Midbrain (tissue), 1 donor: ENCODE measurements around the gene FHIT.
"Not testable (repeated sequence)": the region's sequence is repeated elsewhere in the genome, so short reads cannot be mapped to it uniquely, and the experiment has no call there.

Experiments used
- DNase-seq: peaks from one replicate; lab custom pipeline; 2025; lab: John Stamatoyannopoulos, UW

Gene FHIT

GRCh38 chr3:60707452-60708020, 543.7 kb downstream of the FHIT start:
- no peak for DNase-seq

GRCh38 chr3:60703956-60704736, 547.1 kb downstream of the FHIT start:
- no peak for DNase-seq

GRCh38 chr3:60703008-60703407, 548.2 kb downstream of the FHIT start:
- no peak for DNase-seq

DNA sequence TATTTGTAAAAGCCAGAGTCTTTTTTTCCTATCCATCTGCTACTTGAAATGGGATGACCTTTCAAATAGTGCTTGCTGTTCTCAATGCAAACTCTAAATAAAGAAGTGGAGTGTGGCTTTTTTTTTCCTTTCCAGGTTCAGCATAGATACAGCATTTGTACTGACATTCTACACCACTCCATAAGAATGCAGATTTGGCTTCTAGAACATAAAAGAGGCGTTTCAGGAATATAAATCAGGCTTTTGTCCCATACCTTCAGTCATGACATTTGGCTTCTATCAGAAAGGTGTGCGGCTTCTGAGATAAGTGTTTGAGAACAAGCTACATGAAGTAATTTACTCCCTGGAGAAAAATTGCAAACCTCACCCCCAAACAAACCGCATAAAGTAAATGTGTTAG, 553.1 kb downstream of the FHIT start:
- DNase-seq = no peak

DNA sequence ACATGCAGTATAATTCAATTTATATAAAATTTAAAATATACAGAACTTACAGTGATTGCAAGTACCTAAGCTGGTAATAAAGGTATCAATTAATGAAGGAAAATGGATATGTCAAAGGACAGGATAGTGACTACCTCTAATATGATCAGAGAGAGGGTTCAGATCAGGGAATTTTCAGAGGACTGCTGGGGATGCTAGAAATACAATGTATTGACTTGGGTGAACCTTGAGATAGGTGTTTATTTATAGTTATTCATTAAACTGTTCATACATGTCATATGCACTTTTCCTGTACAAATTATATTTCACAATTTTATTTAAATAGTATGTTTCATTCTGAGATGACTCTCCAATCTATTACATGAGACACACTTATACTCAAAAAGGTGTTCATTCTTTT, 554.1 kb downstream of the FHIT start:
- DNase-seq = no peak

DNA sequence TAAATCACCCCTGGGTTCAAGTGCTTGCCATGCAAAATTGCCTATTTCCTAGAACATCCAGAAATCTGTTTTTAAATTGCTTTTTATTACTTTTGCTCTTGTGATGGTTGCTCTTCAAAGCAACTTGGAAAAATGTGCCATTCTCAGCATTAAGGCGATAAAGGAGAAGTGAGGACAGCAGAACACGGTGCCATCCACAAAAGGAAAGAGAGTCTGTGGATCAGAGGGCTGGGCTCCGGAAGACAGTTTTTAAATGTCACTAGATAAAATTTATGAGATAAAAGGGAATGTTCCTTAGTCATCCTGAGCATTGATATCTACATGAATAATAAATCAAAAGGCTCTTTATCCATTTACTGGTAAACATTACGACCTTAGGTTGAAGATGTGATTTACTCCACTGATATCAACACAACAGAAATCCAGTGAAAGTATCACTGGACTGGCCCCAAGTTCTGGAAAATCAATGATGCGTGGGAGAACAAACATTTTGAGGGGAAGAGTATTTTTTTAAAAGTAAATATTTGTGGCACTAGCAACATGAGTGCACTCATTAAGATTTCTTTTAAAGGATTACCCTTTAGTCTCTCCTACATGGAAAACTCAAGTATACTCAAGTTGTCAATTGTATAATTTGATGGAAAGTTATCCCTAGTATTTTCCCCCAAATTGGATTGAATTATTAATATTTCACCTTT, 554.7 kb downstream of the FHIT start:
- no peak for DNase-seq

DNA sequence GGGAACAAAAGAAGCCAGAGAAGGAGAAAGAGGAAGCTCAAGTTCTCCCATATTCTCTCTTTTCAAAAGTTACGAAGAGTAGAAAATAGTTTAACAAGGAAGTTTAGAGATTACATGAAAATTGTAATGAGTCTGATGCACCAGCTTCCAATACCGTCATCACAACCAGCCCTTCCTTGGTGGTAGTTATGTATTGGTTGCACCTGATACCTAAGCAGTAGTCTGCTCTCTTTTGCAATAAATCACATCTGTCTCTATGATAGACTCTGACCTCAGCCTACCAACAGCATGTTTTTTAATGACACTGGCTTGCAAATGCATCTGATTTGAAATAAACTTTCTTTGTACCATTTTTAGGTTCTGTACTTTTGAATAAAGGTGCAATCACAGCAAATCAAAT, 575.8 kb downstream of the FHIT start:
- no peak for DNase-seq

- no peak for DNase-seq
These were observed 576.4 kb downstream of the FHIT start for GRCh38 chr3:60674870-60675269.

DNA sequence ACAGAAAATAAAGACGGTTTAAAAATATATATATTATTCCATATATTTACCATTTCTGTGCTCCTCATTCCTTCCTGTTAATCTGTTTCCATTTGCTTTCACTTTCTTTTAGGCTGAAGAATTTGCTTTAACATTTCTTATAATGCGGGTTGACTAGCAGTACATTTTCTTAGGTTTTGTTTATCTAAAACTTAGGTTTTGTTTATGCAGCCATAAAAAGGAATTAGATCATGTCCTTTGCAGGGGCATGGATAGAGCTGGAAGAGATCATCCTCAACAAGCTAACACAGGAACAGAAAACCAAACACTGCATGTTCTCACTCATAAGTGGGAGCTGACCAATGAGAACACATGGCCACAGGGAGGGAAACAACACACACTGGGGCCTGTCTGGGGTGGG, 578.1 kb downstream of the FHIT start:
- DNase-seq = no peak

GRCh38 chr3:60672337-60672736, 578.9 kb downstream of the FHIT start:
- not testable (repeated sequence) for DNase-seq

GRCh38 chr3:60669636-60670035, 581.6 kb downstream of the FHIT start:
- no peak for DNase-seq

DNA sequence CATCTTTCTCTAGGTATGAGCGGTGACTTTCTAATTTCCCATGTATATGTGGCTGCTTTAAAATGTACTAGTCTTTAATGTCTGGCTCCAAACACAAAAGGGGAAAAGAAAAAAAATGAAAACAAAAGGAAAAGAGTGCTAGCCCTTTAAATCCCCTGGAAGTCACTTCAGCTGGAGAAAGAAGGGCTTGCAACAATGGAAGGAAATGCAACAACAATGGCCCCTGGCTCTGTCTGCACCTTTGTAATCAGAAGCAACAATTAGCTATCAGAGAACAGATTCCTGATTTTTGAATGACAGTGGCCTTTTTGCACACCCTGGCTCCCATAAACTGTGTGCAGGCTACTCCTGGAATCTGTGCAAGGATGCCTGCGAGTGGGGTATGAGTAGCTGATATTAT, 591.2 kb downstream of the FHIT start:
- DNase-seq = no peak

DNA sequence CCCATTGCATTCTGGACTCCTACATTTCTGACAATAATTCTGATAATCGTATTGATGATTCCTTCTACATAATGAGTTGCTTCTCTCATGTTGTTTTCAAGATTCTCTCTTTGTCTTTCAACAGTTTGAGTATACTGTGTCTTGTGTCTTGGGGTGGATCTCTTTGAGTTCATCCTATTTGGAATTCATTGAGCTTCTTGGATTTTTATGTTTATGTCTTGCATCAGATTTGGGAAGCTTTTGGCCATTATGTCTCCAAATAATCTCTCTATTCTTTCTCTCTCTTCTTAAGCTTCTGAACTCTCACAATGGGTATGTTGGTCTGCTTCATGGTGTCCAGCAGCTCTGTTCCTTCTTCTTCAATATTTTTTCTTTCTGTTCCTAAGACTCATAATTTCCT, 592.2 kb downstream of the FHIT start:
- DNase-seq = no peak

GRCh38 chr3:60657972-60658371, 593.3 kb downstream of the FHIT start:
- DNase-seq = no peak

- DNase-seq = no peak
These were observed 598.4 kb downstream of the FHIT start for GRCh38 chr3:60652829-60653228.

- DNase-seq = no peak
These were observed 599.5 kb downstream of the FHIT start for GRCh38 chr3:60651799-60652198.

DNA sequence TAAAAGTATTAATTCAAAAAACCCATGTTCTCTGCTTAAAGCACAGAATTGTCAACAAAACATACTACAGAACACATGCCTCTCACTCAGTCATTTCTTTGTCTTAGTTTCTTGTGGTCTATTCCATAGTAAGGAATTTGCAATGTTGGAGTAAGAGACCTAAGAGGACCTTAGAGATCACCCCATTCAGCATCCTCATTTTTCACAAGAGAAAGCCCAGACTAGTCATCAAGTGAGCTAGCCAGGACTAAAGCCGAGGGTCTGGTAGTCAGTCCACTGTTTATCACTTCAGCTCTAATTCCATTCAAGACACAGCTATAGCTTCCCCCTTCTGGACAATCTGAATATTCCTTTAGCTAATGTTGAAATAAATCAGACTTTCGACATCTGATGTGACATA, 601.1 kb downstream of the FHIT start:
- DNase-seq = no peak

GRCh38 chr3:60645801-60646200, 605.5 kb downstream of the FHIT start:
- no peak for DNase-seq

DNA sequence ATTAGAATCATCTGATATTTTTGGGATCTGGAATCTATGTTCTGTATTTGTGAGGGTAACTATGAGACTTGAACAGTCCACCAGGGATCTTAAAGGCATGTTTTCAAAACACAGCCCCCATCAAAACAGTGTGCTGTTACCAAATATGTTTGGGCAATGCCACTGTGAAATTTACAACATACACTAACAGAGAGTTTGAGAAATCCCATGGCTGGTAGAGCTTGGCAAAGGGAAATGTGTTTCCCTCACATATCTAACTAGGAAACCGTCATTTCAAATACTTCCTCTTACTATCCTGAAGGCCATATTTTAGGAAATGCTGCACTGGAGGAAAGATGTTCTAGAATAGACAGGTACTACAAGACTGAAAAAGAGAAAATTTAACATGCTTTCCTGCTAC, 607.4 kb downstream of the FHIT start:
- no peak for DNase-seq

- DNase-seq = no peak
These were observed 609.9 kb downstream of the FHIT start for GRCh38 chr3:60641354-60641753.

DNA sequence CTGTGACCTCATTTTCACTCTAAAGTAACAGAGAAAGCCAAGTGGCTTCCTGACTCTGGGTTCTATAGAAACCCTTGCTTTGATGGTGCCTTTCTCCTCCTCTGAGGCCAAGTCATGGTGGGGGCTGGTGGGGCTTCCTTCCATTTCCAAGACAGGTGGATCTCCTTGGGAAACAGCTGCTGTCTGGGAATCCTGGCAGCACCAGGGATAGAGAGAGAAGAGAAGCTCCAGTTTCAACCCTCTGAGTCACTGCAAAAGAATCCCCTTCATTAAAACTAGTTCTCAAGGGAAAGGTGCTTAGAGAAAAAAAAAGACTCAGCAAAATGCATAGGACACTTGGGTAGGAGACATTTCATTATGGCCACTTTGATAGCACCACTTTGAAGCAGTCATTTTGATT, 614.4 kb downstream of the FHIT start:
- no peak for DNase-seq

- DNase-seq = no peak
These were observed 617.6 kb downstream of the FHIT start for GRCh38 chr3:60633644-60634043.

DNA sequence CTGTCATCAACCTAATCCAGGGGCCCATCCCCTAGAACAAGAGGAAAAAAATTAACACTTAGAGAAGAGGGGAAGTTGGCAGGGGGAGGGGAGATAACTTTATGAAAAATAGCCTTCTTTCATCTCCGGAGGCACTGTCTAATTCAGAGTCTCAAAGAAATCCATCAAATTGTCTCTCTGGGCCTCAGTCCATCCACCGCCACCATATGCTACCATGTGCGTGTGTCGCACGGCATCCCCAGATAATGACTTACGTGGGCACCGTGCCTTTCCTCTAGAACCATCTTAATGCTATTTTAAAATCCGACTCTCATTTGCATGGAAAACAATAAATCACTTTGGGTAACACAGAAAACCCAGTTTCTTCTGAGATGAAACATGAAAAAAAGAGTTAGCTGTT, 619.7 kb downstream of the FHIT start:
- DNase-seq = no peak
